Activated CD8-positive, alpha-beta T cell treated with anti-CD3 and anti-CD28 coated beads, Interleukin-2, amount 10 ng/mL, durations not matched to agents 7 days and 5 days (primary cell): ENCODE measurements around the gene OR6C76. TPM values are rescaled to one million over a fixed set of nuclear protein-coding genes. Genes with fewer than 3 reads are reported as not detected.

Source experiments
- ATAC-seq: fragments of 150-1000 bp; cut with Tn5 transposase; one replicate; pipeline ENCODE4 v1.10.0; 2021; ENCODE audit warnings: moderate library complexity
- CTCF ChIA-PET: fragments of 350-600 bp; sonication (Branson Sonifier 250); formaldehyde crosslinking; loops from one replicate; lab custom pipeline; 2021; ENCODE audit warnings: antibody characterized with exemption; lab: Charles Lee
- POLR2A ChIA-PET: fragments of 350-600 bp; sonication (Branson Sonifier 250); formaldehyde crosslinking; loops from one replicate; lab custom pipeline; 2021; ENCODE audit warnings: antibody characterized with exemption; lab: Charles Lee
- DNase-seq: peaks from one replicate; pipeline ENCODE4 v3.0.0-alpha.2; 2020
- H3K27ac Mint-ChIP-seq: one replicate; pipeline ENCODE4 v1.8.0; 2021; ENCODE audit warnings: mild to moderate bottlenecking, mixed read lengths
- H3K27me3 Mint-ChIP-seq: one replicate; pipeline ENCODE4 v1.8.0; 2021; ENCODE audit warnings: low read depth, mixed read lengths
- H3K36me3 Mint-ChIP-seq: one replicate; pipeline ENCODE4 v1.8.0; 2021; ENCODE audit warnings: low read depth, mixed read lengths
- H3K4me1 Mint-ChIP-seq: one replicate; pipeline ENCODE4 v1.8.0; 2021; ENCODE audit warnings: low read depth, mixed read lengths
- H3K4me3 Mint-ChIP-seq: one replicate; pipeline ENCODE4 v1.8.0; 2021; ENCODE audit warnings: mild to moderate bottlenecking, mixed read lengths
- H3K9me3 Mint-ChIP-seq: one replicate; pipeline ENCODE4 v1.8.0; 2022; ENCODE audit warnings: mixed read lengths; ENCODE audit not compliant: insufficient read depth
- total RNA-seq, 2 experiments: library from RNA; stranded (reverse); gene quantifications; one replicate each; pipeline ENCODE4 v1.2.3, GENCODE V29; 2021

Gene OR6C76
- total RNA-seq, 2 experiments from 2014 or later: not detected

DNA sequence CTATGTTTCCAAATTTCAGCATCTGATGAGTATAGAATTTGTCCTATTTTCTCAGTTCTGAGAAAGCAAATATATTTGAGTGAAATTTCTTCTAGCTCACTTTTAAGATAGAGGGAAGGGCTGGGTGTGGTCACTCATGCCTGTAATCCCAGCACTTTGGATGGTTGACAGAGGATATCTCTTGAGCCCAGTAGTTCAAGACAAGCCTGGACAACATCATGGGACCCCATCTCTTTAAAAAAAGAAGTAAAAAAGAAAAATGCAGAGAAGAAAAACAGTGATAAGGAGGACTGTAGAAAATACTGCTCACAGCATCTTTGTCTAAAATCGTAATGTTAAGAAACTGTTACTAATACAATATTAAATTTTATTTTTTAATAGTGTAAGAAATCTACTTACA, 46.2 kb downstream of the OR6C76 start:
- H3K27me3 Mint-ChIP-seq: peaks cover 17% of the 10 kb centered on the region
- CTCF ChIA-PET: no interaction called here

More for the DNA sequence above, 46.2 kb downstream of the OR6C76 start:
- Mint-ChIP-seq H3K27ac (no peak overlapping the region), H3K4me1 (no peaks in the 10 kb centered on the region), H3K9me3 (no peaks in the 10 kb centered on the region), H3K36me3 (no peaks in the 10 kb centered on the region), H3K4me3 (no peak overlapping the region)
- POLR2A ChIA-PET: no interaction called here
- ATAC-seq: no peak
- DNase-seq: no peak

Other genes starting within 250 kb of the OR6C76 start
- gene OR10A7, start 205.2 kb upstream of the OR6C76 start, total RNA-seq: not detected
- gene OR6C74, start 181.6 kb upstream of the OR6C76 start, total RNA-seq: not detected
- gene OR6C6, start 129.7 kb upstream of the OR6C76 start, total RNA-seq: not detected
- not detected for gene OR6C1, start 111.9 kb upstream of the OR6C76 start, total RNA-seq
- gene OR6C3, start 95.5 kb upstream of the OR6C76 start, total RNA-seq: not detected
- not detected for gene OR6C75, start 63.3 kb upstream of the OR6C76 start, total RNA-seq
- gene OR6C65, start 25.7 kb upstream of the OR6C76 start, total RNA-seq: not detected
- not detected for gene OR6C2, start 17.8 kb downstream of the OR6C76 start, total RNA-seq
- not detected for gene OR6C70, start 43.9 kb downstream of the OR6C76 start, total RNA-seq
- not detected for gene OR6C68, start 66.1 kb downstream of the OR6C76 start, total RNA-seq
- gene OR6C4, start 123.3 kb downstream of the OR6C76 start, total RNA-seq: not detected
- gene OR2AP1, start 146.2 kb downstream of the OR6C76 start, total RNA-seq: not detected
- not detected for gene OR10P1, start 210.6 kb downstream of the OR6C76 start, total RNA-seq